ENCODE results near the gene FES. TPM values are rescaled to one million over a fixed set of nuclear protein-coding genes. Genes with fewer than 3 reads are reported as not detected.

The FES gene
- total and polyA plus RNA-seq, 2 of the 13 experiments (the other 11 are each of a cell fraction or from before 2014, with no cell fraction given) = 4.0 to 9.5 TPM

- TF ChIP-seq KLF16 (CRISPR knock-in tag; IDR thresholded peaks at IDR 0.05) = 0 out of 4 replicates have a peak, but pooled peaks of 1 of the 2 experiments have one; percentile 52
- TF ChIP-seq ZFP82 (CRISPR knock-in tag; IDR thresholded peaks at IDR 0.05; ENCODE audit: borderline replicate concordance) = no peak
- TF ChIP-seq GATAD1 (CRISPR knock-in tag; IDR thresholded peaks at IDR 0.05) = peak; percentile 89
- TF ChIP-seq KAT8 (CRISPR knock-in tag; IDR thresholded peaks at IDR 0.05) = peak; percentile 76; the same call in 1 of the 2 replicates
- TF ChIP-seq KDM5A (IDR thresholded peaks at IDR 0.05; ENCODE audit: borderline replicate concordance, low read length) = peak; percentile 91
- TF ChIP-seq ZC3H13 (CRISPR knock-in tag; IDR thresholded peaks at IDR 0.05) = no peak
- TF ChIP-seq NFE2L1 (CRISPR knock-in tag; IDR thresholded peaks at IDR 0.05; ENCODE audit: borderline replicate concordance) = no peak
- peak; percentile 50; the same call in 1 of the 2 replicates for TF ChIP-seq MAZ (IDR thresholded peaks at IDR 0.05; ENCODE audit: borderline replicate concordance, low read depth, low read length)
- peak; percentile 39; the same call in 1 of the 2 replicates for TF ChIP-seq MAZ (CRISPR knock-in tag; IDR thresholded peaks at IDR 0.05; ENCODE audit: low read depth)
- TF ChIP-seq STAG1 (CRISPR knock-in tag; IDR thresholded peaks at IDR 0.05) = peak; percentile 27
- no peak for TF ChIP-seq CCAR2 (optimal IDR thresholded peaks at IDR 0.05; ENCODE audit: low read depth, low read length)
- no peak for TF ChIP-seq ZNF558 (CRISPR knock-in tag; IDR thresholded peaks at IDR 0.05; ENCODE audit: borderline replicate concordance)
- TF ChIP-seq ZNF792 (CRISPR knock-in tag; IDR thresholded peaks at IDR 0.05) = 0 out of 2 replicates have a peak, but pooled peaks have one; percentile 36
- TF ChIP-seq IKZF5 (CRISPR knock-in tag; IDR thresholded peaks at IDR 0.05) = peak; percentile 41; the same call in 1 of the 2 replicates
- no peak for TF ChIP-seq KLF9 (CRISPR knock-in tag; IDR thresholded peaks at IDR 0.05; ENCODE audit: low read depth)
- peak; percentile 58; the same call in 1 of the 2 replicates for TF ChIP-seq ZNF788 (CRISPR knock-in tag; IDR thresholded peaks at IDR 0.05; ENCODE audit: borderline replicate concordance)
- TF ChIP-seq NFE2L2 (IDR thresholded peaks at IDR 0.05; ENCODE audit: low read length) = no peak
- TF ChIP-seq ZNF781 (CRISPR knock-in tag; IDR thresholded peaks at IDR 0.05; ENCODE audit: borderline replicate concordance, not compliant biosample characterization) = no peak
- TF ChIP-seq HINFP (CRISPR knock-in tag; IDR thresholded peaks at IDR 0.05; ENCODE audit: low read depth) = no peak
- TF ChIP-seq FOXJ3 (CRISPR knock-in tag; IDR thresholded peaks at IDR 0.05; ENCODE audit: borderline replicate concordance) = no peak
- TF ChIP-seq MIER2 (CRISPR knock-in tag; IDR thresholded peaks at IDR 0.05) = 0 out of 2 replicates have a peak, but pooled peaks have one; percentile 29
Measured at GRCh38 chr15:90893175-90894090, 9.1 kb downstream of the FES start (continued).

Measured in HepG2 (cell line).